Sigmoid colon (tissue), 4 donors: Measurements from ENCODE around the gene PIH1D2.

Experiments used
- CTCF ChIP-seq, 4 experiments: fragments of 450-650 bp in 3 of 4; fragments of 200-600 bp in 1 of 4; IDR thresholded peaks; one replicate each; pipeline ENCODE4 v1.5.1; 2016 to 2019; ENCODE audit warnings: antibody characterized with exemption in 4 of 4, mild to moderate bottlenecking in 3 of 4, moderate library complexity in 2 of 4
- EP300 ChIP-seq, 4 donors: sonication (generic); formaldehyde crosslinking; IDR thresholded peaks; one replicate each; pipeline ENCODE4 v1.6.1; 2017; ENCODE audit warnings: antibody characterized with exemption in 4 of 4

- peak; percentile 32 to 67 (median 48) for TF ChIP-seq CTCF (IDR thresholded peaks at IDR 0.05)
- TF ChIP-seq EP300 (IDR thresholded peaks at IDR 0.05), result no peak
Measured at GRCh38 chr11:112113539-112114457, 40.0 kb upstream of the PIH1D2 start.
